ENCODE measurements around the gene CDH4. TPM values are rescaled to one million over a fixed set of nuclear protein-coding genes. Genes with fewer than 3 reads are reported as not detected.

The CDH4 gene
- total and polyA plus RNA-seq, 2 of the 13 experiments (the other 11 are each of a cell fraction or from before 2014, with no cell fraction given), result not detected

DNA sequence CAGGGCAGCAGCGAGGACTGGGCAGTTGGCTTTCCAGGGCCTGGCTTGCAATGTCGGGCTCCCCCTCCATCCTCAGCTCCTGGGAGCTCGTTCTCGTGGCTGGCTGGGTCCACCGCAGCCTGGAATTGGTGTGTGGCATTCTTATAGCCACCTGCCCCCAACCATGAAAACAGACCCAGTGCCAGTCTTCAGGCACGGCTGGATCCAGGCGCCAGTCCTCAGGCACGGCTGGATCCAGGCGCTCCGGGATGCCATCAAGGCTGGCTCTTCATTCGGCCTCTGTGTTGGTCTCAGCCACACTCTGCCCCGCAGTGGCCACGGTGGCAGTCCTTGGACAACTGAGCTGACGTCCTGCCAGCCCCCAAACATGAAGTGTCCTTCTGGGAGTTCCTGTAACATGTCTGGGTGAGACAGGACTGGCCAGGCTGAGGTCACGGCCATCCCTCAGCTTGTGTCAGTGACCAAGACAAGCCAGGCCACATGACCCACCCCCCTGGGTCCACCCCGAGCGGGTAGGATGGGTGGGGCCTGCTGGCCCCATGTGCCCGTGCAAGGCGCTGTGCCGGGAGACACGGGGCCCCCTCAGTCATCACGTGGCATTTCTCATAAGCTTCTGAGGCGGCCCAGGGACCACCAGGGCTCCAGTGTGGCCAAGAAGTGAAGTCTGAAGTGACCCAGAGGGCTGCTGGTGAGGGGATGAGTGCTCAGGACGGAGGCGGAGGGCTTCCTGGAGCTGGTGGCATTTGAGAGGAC, 714.6 kb downstream of the CDH4 start (continued):
- TF ChIP-seq, protein P1, sequence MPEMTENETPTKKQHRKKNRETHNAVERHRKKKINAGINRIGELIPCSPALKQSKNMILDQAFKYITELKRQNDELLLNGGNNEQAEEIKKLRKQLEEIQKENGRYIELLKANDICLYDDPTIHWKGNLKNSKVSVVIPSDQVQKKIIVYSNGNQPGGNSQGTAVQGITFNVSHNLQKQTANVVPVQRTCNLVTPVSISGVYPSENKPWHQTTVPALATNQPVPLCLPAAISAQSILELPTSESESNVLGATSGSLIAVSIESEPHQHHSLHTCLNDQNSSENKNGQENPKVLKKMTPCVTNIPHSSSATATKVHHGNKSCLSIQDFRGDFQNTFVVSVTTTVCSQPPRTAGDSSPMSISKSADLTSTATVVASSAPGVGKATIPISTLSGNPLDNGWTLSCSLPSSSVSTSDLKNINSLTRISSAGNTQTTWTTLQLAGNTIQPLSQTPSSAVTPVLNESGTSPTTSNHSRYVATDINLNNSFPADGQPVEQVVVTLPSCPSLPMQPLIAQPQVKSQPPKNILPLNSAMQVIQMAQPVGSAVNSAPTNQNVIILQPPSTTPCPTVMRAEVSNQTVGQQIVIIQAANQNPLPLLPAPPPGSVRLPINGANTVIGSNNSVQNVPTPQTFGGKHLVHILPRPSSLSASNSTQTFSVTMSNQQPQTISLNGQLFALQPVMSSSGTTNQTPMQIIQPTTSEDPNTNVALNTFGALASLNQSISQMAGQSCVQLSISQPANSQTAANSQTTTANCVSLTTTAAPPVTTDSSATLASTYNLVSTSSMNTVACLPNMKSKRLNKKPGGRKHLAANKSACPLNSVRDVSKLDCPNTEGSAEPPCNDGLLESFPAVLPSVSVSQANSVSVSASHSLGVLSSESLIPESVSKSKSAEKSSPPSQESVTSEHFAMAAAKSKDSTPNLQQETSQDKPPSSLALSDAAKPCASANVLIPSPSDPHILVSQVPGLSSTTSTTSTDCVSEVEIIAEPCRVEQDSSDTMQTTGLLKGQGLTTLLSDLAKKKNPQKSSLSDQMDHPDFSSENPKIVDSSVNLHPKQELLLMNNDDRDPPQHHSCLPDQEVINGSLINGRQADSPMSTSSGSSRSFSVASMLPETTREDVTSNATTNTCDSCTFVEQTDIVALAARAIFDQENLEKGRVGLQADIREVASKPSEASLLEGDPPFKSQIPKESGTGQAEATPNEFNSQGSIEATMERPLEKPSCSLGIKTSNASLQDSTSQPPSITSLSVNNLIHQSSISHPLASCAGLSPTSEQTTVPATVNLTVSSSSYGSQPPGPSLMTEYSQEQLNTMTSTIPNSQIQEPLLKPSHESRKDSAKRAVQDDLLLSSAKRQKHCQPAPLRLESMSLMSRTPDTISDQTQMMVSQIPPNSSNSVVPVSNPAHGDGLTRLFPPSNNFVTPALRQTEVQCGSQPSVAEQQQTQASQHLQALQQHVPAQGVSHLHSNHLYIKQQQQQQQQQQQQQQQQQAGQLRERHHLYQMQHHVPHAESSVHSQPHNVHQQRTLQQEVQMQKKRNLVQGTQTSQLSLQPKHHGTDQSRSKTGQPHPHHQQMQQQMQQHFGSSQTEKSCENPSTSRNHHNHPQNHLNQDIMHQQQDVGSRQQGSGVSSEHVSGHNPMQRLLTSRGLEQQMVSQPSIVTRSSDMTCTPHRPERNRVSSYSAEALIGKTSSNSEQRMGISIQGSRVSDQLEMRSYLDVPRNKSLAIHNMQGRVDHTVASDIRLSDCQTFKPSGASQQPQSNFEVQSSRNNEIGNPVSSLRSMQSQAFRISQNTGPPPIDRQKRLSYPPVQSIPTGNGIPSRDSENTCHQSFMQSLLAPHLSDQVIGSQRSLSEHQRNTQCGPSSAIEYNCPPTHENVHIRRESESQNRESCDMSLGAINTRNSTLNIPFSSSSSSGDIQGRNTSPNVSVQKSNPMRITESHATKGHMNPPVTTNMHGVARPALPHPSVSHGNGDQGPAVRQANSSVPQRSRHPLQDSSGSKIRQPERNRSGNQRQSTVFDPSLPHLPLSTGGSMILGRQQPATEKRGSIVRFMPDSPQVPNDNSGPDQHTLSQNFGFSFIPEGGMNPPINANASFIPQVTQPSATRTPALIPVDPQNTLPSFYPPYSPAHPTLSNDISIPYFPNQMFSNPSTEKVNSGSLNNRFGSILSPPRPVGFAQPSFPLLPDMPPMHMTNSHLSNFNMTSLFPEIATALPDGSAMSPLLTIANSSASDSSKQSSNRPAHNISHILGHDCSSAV (CRISPR knock-in tag; IDR thresholded peaks at IDR 0.05; ENCODE audit: borderline replicate concordance), result no peak
- TF ChIP-seq, protein P2, sequence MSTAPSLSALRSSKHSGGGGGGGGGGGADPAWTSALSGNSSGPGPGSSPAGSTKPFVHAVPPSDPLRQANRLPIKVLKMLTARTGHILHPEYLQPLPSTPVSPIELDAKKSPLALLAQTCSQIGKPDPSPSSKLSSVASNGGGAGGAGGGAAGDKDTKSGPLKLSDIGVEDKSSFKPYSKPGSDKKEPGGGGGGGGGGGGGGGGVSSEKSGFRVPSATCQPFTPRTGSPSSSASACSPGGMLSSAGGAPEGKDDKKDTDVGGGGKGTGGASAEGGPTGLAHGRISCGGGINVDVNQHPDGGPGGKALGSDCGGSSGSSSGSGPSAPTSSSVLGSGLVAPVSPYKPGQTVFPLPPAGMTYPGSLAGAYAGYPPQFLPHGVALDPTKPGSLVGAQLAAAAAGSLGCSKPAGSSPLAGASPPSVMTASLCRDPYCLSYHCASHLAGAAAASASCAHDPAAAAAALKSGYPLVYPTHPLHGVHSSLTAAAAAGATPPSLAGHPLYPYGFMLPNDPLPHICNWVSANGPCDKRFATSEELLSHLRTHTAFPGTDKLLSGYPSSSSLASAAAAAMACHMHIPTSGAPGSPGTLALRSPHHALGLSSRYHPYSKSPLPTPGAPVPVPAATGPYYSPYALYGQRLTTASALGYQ (CRISPR knock-in tag; IDR thresholded peaks at IDR 0.05), result no peak
- TF ChIP-seq SCMH1 (CRISPR knock-in tag; IDR thresholded peaks at IDR 0.05; ENCODE audit: borderline replicate concordance) (no peak), TARDBP (CRISPR knock-in tag; IDR thresholded peaks at IDR 0.05) (no peak), JUNB (CRISPR knock-in tag; IDR thresholded peaks at IDR 0.05; ENCODE audit: borderline replicate concordance) (no peak), ZNF788 (CRISPR knock-in tag; IDR thresholded peaks at IDR 0.05; ENCODE audit: borderline replicate concordance) (0 out of 2 replicates have a peak, but pooled peaks have one; percentile 57), THYN1 (CRISPR knock-in tag; IDR thresholded peaks at IDR 0.05; ENCODE audit: borderline replicate concordance, low read depth) (no peak), TBX2 (CRISPR knock-in tag; IDR thresholded peaks at IDR 0.05; ENCODE audit: borderline replicate concordance) (peak; percentile 38; the same call in 1 of the 2 replicates), RARA (CRISPR knock-in tag; IDR thresholded peaks at IDR 0.05) (peak; percentile 70), NRL (CRISPR knock-in tag; IDR thresholded peaks at IDR 0.05; ENCODE audit: borderline replicate concordance) (0 out of 2 replicates have a peak, but pooled peaks have one; percentile 24), ZNF44 (CRISPR knock-in tag; IDR thresholded peaks at IDR 0.05) (no peak)
- TF ChIP-seq, protein P3, sequence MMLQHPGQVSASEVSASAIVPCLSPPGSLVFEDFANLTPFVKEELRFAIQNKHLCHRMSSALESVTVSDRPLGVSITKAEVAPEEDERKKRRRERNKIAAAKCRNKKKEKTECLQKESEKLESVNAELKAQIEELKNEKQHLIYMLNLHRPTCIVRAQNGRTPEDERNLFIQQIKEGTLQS (CRISPR knock-in tag; IDR thresholded peaks at IDR 0.05), result 0 out of 2 replicates have a peak, but pooled peaks have one; percentile 16
- TF ChIP-seq, protein P4, sequence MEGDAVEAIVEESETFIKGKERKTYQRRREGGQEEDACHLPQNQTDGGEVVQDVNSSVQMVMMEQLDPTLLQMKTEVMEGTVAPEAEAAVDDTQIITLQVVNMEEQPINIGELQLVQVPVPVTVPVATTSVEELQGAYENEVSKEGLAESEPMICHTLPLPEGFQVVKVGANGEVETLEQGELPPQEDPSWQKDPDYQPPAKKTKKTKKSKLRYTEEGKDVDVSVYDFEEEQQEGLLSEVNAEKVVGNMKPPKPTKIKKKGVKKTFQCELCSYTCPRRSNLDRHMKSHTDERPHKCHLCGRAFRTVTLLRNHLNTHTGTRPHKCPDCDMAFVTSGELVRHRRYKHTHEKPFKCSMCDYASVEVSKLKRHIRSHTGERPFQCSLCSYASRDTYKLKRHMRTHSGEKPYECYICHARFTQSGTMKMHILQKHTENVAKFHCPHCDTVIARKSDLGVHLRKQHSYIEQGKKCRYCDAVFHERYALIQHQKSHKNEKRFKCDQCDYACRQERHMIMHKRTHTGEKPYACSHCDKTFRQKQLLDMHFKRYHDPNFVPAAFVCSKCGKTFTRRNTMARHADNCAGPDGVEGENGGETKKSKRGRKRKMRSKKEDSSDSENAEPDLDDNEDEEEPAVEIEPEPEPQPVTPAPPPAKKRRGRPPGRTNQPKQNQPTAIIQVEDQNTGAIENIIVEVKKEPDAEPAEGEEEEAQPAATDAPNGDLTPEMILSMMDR (CRISPR knock-in tag; IDR thresholded peaks at IDR 0.05), result 0 out of 2 replicates have a peak, but pooled peaks have one; percentile 7

Measured in HepG2 (cell line).